Mesenchymal stem cell (in vitro differentiated cells and primary cell): ENCODE measurements around the gene HS3ST3B1.

Experiments used
- DNase-seq: peaks from one replicate; pipeline ENCODE4 v3.0.0-alpha.2; 2013
- H2AFZ ChIP-seq: one replicate; pipeline ENCODE4 v1.6.1; 2013; ENCODE audit warnings: low read depth, mild to moderate bottlenecking, control low read depth, inconsistent platforms, low read length, moderate library complexity
- H2AK5ac ChIP-seq: 2 replicates; pipeline ENCODE4 v1.6.1; 2013; ENCODE audit warnings: low read length, moderate library complexity, mild to moderate bottlenecking, inconsistent platforms; ENCODE audit not compliant: severe bottlenecking
- H2BK120ac ChIP-seq: one replicate; pipeline ENCODE4 v1.6.1; 2013; ENCODE audit warnings: low read depth, mild to moderate bottlenecking, inconsistent platforms, low read length, moderate library complexity
- H2BK12ac ChIP-seq, 2 experiments: one replicate each; pipeline ENCODE4 v1.6.1; 2013; ENCODE audit warnings: inconsistent platforms in 2 of 2, low read length in 2 of 2, mild to moderate bottlenecking in 2 of 2, moderate library complexity in 2 of 2, control low read depth in 1 of 2
- H2BK15ac ChIP-seq: one replicate; pipeline ENCODE4 v1.6.1; 2013; ENCODE audit warnings: mild to moderate bottlenecking, low read depth, inconsistent platforms; ENCODE audit not compliant: poor library complexity, severe bottlenecking
- H2BK5ac ChIP-seq: 2 replicates; pipeline ENCODE4 v1.6.1; 2013; ENCODE audit warnings: low read depth, mild to moderate bottlenecking, low read length, control low read depth, inconsistent platforms; ENCODE audit not compliant: poor library complexity, severe bottlenecking
- H3K14ac ChIP-seq, 2 experiments: one replicate each; pipeline ENCODE4 v1.6.1; 2013; ENCODE audit warnings: inconsistent platforms in 2 of 2, low read length in 2 of 2, control low read depth in 1 of 2, mild to moderate bottlenecking in 1 of 2, moderate library complexity in 1 of 2
- H3K18ac ChIP-seq, 2 experiments: one replicate each; pipeline ENCODE4 v1.6.1; 2013; ENCODE audit warnings: inconsistent platforms in 2 of 2, low read length in 2 of 2, control low read depth in 1 of 2, low read depth in 1 of 2, mild to moderate bottlenecking in 1 of 2
- H3K23ac ChIP-seq, 2 experiments: one replicate each; pipeline ENCODE4 v1.6.1; 2013; ENCODE audit warnings: inconsistent platforms in 2 of 2, low read length in 2 of 2, mild to moderate bottlenecking in 2 of 2, moderate library complexity in 2 of 2, control low read depth in 1 of 2
- H3K27ac ChIP-seq: 2 replicates; pipeline ENCODE4 v1.5.1; 2013; ENCODE audit warnings: mild to moderate bottlenecking, moderate library complexity, low read length, control low read depth, inconsistent platforms; ENCODE audit not compliant: poor library complexity, severe bottlenecking
- H3K27me3 ChIP-seq, 2 experiments: 2 replicates each; pipeline versions ENCODE4 v1.6.1 to v1.7.0; 2013; ENCODE audit warnings: low read length in 2 of 2, mild to moderate bottlenecking in 2 of 2, moderate library complexity in 2 of 2, control low read depth in 1 of 2, inconsistent platforms in 1 of 2; ENCODE audit not compliant: control insufficient read depth in 1 of 2, insufficient read depth in 1 of 2
- H3K36me3 ChIP-seq, 2 experiments: 2 replicates each; pipeline versions ENCODE4 v1.6.1 to v1.7.0; 2013; ENCODE audit warnings: low read length in 2 of 2, control low read depth in 1 of 2, inconsistent platforms in 1 of 2, low read depth in 1 of 2, mild to moderate bottlenecking in 1 of 2; ENCODE audit not compliant: insufficient read depth in 2 of 2, control insufficient read depth in 1 of 2
- H3K4ac ChIP-seq, 2 experiments: one replicate each; pipeline ENCODE4 v1.6.1; 2013; ENCODE audit warnings: inconsistent platforms in 2 of 2, low read length in 2 of 2, mild to moderate bottlenecking in 2 of 2, moderate library complexity in 2 of 2, control low read depth in 1 of 2, low read depth in 1 of 2
- H3K4me1 ChIP-seq: 2 replicates; pipeline ENCODE4 v1.6.1; 2013; ENCODE audit warnings: low read depth, low read length, control low read depth; ENCODE audit not compliant: control insufficient read depth, insufficient read depth
- H3K4me2 ChIP-seq: 2 replicates; pipeline ENCODE4 v1.6.1; 2013; ENCODE audit warnings: low read length, mild to moderate bottlenecking, inconsistent platforms; ENCODE audit not compliant: poor library complexity, severe bottlenecking
- H3K4me3 ChIP-seq, 2 experiments: 2 replicates each; pipeline versions ENCODE4 v1.5.1 to v1.7.0; 2013; ENCODE audit warnings: low read length in 2 of 2, mild to moderate bottlenecking in 2 of 2, control low read depth in 1 of 2, low read depth in 1 of 2; ENCODE audit not compliant: insufficient read depth in 1 of 2
- H3K79me1 ChIP-seq: replicated peaks from 2 replicates; pipeline ENCODE4 v1.6.1; 2013; ENCODE audit warnings: mild to moderate bottlenecking, control low read depth, low read length, inconsistent platforms; ENCODE audit not compliant: poor library complexity, severe bottlenecking
- H3K9ac ChIP-seq: 2 replicates; pipeline ENCODE4 v1.7.0; 2013; ENCODE audit warnings: mild to moderate bottlenecking, low read length, moderate library complexity
- H3K9me3 ChIP-seq: 2 replicates; pipeline ENCODE4 v1.7.0; 2013; ENCODE audit warnings: mild to moderate bottlenecking, low read length; ENCODE audit not compliant: control insufficient read depth
- H4K8ac ChIP-seq: one replicate; pipeline ENCODE4 v1.6.1; 2013; ENCODE audit warnings: inconsistent platforms, mild to moderate bottlenecking, low read length, moderate library complexity
- H4K91ac ChIP-seq: one replicate; pipeline ENCODE4 v1.6.1; 2013; ENCODE audit warnings: mild to moderate bottlenecking, low read length, inconsistent platforms
- WGBS: methylation state at CpG from one replicate; pipeline ENCODE4 v1.1.7; 2013; ENCODE audit warnings: mixed read lengths; 5-methylcytosine and 5-hydroxymethylcytosine counted together

The HS3ST3B1 gene

GRCh38 chr17:14304773-14305517 is 4.1 kb downstream of the HS3ST3B1 start:
- H3K36me3 ChIP-seq = peaks cover 0 to 4% of the 10 kb centered on the region in 2 experiments
- peak overlapping the region in 1 of 2 experiments; percentile 8 for H2BK12ac ChIP-seq
- H4K8ac ChIP-seq = peak overlapping the region; percentile 69
- peak overlapping the region in 1 of 2 experiments; percentile 100 for H3K4me3 ChIP-seq
- no peak overlapping the region for H3K23ac ChIP-seq
- no peak overlapping the region for H2BK15ac ChIP-seq
- WGBS = 52% methylated on average over 15 of the region's 15 CpGs
- no peaks in the 10 kb centered on the region for H3K79me1 ChIP-seq
- peak overlapping the region; percentile 65 to 68 for H3K4ac ChIP-seq
- H2AFZ ChIP-seq = no peak overlapping the region
- H2AK5ac ChIP-seq = no peak overlapping the region
- no peak overlapping the region for H2BK120ac ChIP-seq
- H3K4me2 ChIP-seq = no peak overlapping the region
- no peaks in the 10 kb centered on the region for H3K9me3 ChIP-seq
- DNase-seq = peak; percentile 55
- H3K27me3 ChIP-seq = peaks cover 0 to 38% of the 10 kb centered on the region in 2 experiments
- H3K4me1 ChIP-seq = peaks cover 44% of the 10 kb centered on the region
- no peak overlapping the region for H3K27ac ChIP-seq
- peak overlapping the region in 1 of 2 experiments; percentile 2 for H3K14ac ChIP-seq
- H4K91ac ChIP-seq = peak overlapping the region; percentile 6
- peak overlapping the region; percentile 95 for H3K9ac ChIP-seq
- H3K18ac ChIP-seq = peak overlapping the region in 1 of 2 experiments; percentile 89
- no peak overlapping the region for H2BK5ac ChIP-seq

GRCh38 chr17:14305785-14306496 is 5.1 kb downstream of the HS3ST3B1 start:
- Histone ChIP-seq H3K4me1 (peaks cover 45% of the 10 kb centered on the region), H3K36me3 (peaks cover 0 to 4% of the 10 kb centered on the region in 2 experiments), H3K27ac (no peak overlapping the region), H3K27me3 (peaks cover 0 to 30% of the 10 kb centered on the region in 2 experiments), H2AFZ (no peak overlapping the region), H3K4me2 (no peak overlapping the region), H2BK5ac (no peak overlapping the region), H4K8ac (no peak overlapping the region), H3K18ac (peak overlapping the region in 1 of 2 experiments; percentile 59), H2BK120ac (no peak overlapping the region), H3K79me1 (peaks cover 2% of the 10 kb centered on the region), H3K4me3 (peak overlapping the region in 1 of 2 experiments; percentile 60), H3K23ac (no peak overlapping the region), H3K4ac (no peak overlapping the region), H2BK15ac (no peak overlapping the region), H3K9ac (peak overlapping the region; percentile 84), H3K9me3 (no peaks in the 10 kb centered on the region), H2AK5ac (no peak overlapping the region), H3K14ac (no peak overlapping the region), H4K91ac (no peak overlapping the region), H2BK12ac (no peak overlapping the region)
- DNase-seq = peak; percentile 40
- 80% methylated on average over 4 of the region's 6 CpGs for WGBS

- Histone ChIP-seq H2BK15ac (no peak overlapping the region), H3K9me3 (no peaks in the 10 kb centered on the region), H4K91ac (no peak overlapping the region), H3K4ac (no peak overlapping the region), H3K4me2 (no peak overlapping the region), H2BK5ac (no peak overlapping the region), H2AK5ac (no peak overlapping the region), H2AFZ (no peak overlapping the region), H3K14ac (no peak overlapping the region), H3K9ac (peak overlapping the region; percentile 84), H3K18ac (no peak overlapping the region), H2BK120ac (no peak overlapping the region), H3K23ac (no peak overlapping the region), H3K36me3 (peaks cover 0 to 8% of the 10 kb centered on the region in 2 experiments), H3K79me1 (peaks cover 2% of the 10 kb centered on the region), H4K8ac (no peak overlapping the region), H3K27ac (no peak overlapping the region), H3K4me1 (peaks cover 38% of the 10 kb centered on the region), H2BK12ac (no peak overlapping the region), H3K27me3 (peaks cover 0 to 30% of the 10 kb centered on the region in 2 experiments), H3K4me3 (peak overlapping the region in 1 of 2 experiments; percentile 58)
- DNase-seq = no peak
Measured at GRCh38 chr17:14306596-14306995, 5.7 kb downstream of the HS3ST3B1 start.

- H3K4me1 ChIP-seq = peaks cover 29% of the 10 kb centered on the region
- H2AFZ ChIP-seq = no peak overlapping the region
- peaks cover 2% of the 10 kb centered on the region for H3K79me1 ChIP-seq
- no peak overlapping the region for H2BK12ac ChIP-seq
- no peak overlapping the region for H2BK15ac ChIP-seq
- no peaks in the 10 kb centered on the region for H3K9me3 ChIP-seq
- no peak overlapping the region for H4K8ac ChIP-seq
- DNase-seq = peak; percentile 65
- H2BK5ac ChIP-seq = no peak overlapping the region
- no peak overlapping the region for H3K23ac ChIP-seq
- H3K4me2 ChIP-seq = peak overlapping the region; percentile 21
- H3K4ac ChIP-seq = no peak overlapping the region
- peak overlapping the region; percentile 58 for H3K27ac ChIP-seq
- peaks cover 0 to 24% of the 10 kb centered on the region in 2 experiments for H3K27me3 ChIP-seq
- no peak overlapping the region for H3K14ac ChIP-seq
- H2BK120ac ChIP-seq = no peak overlapping the region
- H3K4me3 ChIP-seq = peak overlapping the region in 1 of 2 experiments; percentile 58
- H3K9ac ChIP-seq = peak overlapping the region; percentile 84
- H3K18ac ChIP-seq = no peak overlapping the region
- H3K36me3 ChIP-seq = peaks cover 0 to 17% of the 10 kb centered on the region in 2 experiments
- H2AK5ac ChIP-seq = no peak overlapping the region
- WGBS = 33% methylated on average over 4 of the region's 5 CpGs
- no peak overlapping the region for H4K91ac ChIP-seq
Measured at GRCh38 chr17:14307560-14308024, 6.7 kb downstream of the HS3ST3B1 start.
